GM19240 (cell line): ENCODE measurements around the gene NEBL.

Source experiments
- DNase-seq: peaks from one replicate; pipeline ENCODE4 v3.0.0; 2011; ENCODE audit warnings: low spot score; ENCODE audit not compliant: insufficient read length

NEBL gene

DNA sequence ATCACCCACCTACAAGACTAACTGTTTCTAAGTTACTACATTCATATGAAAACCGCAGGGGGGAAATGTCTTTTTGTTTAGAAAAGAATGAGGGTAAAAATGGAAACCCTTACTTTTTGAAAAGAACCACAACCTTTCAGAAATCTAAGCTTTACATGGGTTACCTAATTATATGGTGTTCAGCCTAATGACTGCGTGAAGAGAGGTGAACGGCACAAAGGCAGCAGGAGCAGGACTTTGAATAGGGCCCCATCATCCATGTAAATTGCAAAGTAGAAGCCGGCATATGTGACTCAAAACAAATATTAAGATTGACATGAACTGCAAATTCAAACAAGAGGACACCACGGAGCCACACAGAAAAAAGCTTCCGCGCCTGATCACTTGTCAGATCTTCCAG, 25.1 kb downstream of the NEBL start:
- DNase-seq, result no peak

DNA sequence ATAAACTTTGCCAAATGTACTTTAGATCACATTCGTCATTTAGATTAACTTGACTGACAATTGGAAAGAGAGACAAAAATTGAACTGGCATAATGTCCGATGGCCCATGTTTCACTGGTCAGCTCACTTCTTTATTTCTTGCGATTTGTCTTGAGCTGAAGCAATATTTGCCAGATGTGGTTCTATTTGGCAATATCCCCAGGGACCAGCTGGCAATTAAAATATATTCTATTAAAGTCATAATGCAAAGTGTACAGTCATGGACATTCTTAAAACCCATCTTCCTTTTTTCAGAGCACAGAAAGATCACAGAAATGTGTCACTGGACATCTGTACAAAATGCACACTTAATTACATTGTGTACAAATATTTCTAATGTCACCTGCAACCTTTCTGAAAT, 26.3 kb downstream of the NEBL start:
- DNase-seq, result no peak

DNA sequence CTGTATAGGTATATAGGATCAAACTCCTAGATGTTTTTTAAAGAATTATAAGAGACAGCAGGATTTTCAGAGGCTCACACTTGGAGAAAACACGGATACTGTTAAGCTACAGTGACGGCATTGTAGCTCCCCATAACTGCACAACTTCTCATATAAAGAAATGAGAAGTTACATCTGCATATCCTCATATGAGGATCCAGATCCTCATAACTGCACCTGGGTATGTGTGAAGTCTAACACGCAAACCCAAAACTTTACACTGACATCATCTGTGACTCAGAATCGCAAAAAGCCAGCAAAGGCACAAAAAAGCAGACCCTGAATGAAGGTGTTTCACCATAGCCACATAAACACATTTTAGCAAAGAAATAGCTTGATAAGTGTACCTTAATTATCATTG, 34.1 kb downstream of the NEBL start:
- no peak for DNase-seq

DNA sequence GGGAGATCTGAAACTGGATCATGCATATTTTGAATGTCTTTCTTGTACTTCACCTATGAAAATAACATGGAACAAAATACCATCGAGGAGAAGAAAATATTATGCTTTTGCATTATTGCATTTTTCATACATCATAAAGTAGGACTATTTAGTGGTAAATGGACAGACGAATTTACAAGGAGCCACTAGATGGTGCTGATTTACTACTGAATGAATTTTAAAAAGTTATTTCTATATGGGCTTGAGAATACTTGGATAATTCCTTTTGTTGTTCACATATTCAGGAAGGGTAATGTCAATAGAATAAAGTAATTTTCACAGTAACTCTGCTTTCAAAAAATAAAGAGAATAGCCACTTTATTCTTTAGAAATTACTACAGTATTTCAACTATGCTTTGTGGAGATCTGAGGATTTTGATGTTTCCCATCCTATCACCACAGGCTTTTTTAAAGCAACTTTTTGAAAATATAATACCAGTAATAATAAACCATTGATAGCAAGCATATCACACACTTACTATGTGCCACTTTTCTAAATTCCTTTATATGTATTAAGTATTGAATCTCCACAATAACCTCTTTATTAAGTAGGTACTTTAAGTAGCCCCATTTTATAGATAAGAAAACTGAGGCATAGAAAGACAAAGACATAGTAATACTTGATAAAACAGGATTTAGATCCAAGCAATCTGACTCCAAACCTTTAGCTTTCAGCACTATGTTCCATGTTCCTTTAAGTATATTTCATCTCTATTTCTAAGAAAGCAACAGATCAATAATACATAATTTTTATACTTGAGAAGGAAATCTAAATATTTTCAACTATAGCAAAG, 38.6 kb downstream of the NEBL start:
- no peak for DNase-seq

DNA sequence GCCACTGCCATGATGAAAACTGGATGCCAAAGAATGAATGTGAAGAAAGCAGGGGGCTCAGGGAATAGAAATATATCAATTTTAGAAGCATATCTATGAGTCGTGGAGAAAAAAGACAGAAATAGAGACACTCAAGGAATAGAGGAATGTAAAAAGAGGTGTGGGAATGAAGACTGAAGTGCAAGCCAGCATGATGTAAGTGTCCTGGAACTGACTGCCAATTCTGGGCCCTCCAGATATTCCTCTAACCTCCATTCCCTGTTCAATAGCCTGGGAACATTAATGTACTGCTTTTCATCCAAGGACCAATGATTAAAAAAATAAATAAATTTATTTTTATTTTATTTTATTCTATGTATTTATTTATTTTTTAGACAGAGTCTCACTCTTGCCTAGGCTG, 40.6 kb downstream of the NEBL start:
- DNase-seq, result no peak

DNA sequence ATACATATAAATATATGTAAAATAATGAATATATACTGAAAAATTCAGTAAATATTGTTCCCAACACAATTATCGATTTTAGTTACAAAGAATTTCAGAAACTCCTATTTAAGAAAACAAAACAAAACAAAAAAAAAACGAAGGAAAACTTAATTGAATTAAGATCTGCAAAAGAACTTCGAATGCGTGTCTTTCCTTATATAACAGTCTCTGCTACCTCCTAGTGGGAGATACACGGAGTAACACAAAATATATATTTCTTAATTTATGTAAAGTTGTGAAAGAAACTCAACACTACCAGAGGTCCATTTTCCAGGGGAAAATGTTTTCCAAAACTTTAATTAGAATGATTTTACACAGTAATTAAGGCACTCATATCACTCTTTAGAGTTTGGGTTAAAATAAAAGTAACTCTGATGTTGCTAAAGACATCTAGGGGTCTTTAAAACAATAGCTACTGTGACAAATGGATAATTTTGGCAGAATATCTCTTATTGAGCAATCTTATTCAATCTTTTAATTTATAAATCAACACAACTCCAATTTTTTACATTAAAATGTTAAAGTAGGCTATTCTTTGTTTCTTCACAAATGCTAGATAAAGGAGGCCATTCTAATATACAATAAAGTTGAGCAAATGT, 41.6 kb downstream of the NEBL start:
- no peak for DNase-seq

DNA sequence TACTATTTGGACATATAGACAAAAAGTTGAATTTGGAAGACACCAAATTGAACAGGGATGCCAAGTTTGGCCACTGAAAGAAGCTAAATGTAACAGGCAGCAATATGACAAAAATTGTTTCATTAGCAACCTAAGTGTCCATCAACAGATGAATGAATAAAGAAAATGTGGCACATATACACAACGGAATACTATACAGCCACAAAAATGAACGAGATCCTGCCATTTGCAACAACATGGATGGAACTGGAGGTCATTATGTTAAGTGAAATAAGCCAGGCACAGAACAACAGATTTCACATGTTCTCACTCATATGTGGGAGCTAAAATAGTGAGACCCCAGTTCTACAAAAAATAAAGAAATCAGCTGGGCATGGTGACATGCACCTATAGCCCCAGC, 43.8 kb downstream of the NEBL start:
- no peak for DNase-seq

DNA sequence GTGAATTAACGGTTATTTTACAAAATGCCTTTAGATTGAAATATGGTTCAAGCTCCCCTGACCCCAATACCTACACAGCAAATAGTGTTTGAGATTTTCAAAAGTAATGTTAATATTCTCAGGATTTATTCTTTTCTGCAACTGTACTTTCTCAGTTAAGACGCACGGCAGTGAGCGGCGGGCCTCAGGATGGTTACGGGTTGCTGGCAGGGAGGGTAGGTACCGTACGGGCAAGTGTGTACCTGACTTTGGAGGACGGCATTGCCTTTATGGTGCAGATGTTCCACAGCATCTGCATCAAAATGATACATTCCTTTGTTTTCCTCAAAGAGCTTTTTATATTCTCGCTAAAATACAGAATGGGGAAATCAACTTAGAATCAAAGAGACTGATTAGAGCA, 44.8 kb downstream of the NEBL start:
- no peak for DNase-seq

DNA sequence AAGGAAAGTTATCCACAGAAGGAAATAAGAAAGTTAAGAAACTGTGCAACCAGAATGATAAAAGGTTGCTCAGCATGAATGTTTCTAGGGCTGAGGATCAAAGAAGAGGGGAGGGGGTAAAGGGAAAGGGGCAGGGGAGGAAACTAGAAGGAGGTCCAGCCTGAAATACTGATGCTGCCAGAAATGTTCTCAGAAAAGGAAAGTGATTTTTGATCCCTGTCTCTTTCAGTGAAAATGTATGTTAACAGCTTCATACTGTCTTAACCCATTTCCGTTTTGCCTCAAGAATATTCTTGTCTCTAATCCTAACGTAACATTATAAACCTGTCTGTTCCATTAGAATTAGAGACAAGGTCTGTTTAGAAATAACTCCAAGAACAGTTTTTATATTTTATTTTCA, 49.6 kb downstream of the NEBL start:
- DNase-seq, result no peak

DNA sequence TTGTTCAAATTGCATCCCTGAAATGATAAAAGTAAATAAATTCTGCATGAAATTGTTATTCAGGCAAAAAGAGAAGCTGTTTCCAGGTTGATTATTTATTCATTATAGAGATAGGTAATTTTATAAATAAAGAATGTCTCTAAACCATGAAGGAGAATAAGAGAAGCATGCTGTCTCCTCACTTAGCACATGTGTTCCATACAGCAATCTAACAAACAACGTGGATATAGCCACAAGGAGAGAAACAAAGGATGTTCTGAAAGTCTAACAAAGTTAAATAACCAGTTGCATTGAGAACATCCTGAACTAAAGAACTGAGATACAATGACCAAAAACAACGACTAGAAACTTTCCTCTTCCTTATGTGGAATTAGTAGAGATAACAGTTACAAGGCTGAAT, 50.8 kb downstream of the NEBL start:
- no peak for DNase-seq

DNA sequence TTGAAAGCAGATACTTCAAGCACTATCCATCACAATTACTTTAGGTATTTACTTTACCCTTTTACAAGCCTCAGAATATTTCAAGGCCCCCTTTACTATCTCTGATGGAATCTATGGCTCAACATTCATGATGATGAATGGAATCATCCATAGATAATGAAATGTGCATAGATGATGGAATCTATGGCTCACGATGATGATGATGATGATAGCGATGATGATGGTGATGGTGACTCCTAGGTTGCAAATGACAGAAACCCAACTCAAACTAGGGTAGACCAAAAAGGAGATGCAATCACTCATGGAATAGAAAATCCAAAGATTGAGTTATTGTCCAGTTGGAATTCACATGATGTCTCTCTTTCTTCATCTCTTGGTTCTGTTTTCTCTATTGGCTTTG, 55.7 kb downstream of the NEBL start:
- no peak for DNase-seq

DNA sequence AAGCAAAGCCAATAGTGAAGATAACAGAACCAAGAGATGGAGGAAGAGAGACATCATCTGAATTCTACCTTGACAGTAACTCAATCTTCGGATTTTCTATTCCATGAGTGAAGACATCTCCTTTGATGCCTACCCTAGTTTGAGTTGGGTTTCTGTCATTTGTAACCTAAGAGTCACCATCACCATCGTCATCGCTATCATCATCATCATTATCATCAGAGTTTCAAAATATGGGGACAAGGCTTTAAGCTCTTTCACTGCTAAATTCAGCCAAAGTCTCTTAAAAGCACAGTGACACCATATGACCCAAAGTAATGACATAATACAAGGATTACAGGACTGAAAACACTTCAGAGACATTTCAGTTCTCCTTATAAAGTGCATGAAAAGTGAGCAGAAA, 57.2 kb downstream of the NEBL start:
- DNase-seq, result no peak

DNA sequence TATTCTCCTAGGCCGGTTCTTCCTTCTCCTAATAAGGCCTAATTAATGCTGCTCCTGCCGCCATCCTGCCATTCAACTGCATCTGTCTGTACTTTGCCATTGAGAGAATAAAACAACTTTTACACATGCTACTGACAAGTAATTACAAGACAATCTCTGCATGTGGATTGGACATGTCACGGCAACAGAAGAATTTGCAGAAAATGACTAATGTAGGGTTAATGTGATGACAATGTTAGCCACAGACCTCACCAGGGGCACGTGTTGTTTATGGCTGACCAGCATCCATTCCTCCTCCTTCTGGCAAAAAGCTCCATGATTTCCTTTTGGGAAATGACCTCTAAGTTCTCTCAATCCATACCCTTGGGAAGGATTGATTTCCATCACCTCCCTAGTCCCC, 58.0 kb downstream of the NEBL start:
- DNase-seq, result no peak

DNA sequence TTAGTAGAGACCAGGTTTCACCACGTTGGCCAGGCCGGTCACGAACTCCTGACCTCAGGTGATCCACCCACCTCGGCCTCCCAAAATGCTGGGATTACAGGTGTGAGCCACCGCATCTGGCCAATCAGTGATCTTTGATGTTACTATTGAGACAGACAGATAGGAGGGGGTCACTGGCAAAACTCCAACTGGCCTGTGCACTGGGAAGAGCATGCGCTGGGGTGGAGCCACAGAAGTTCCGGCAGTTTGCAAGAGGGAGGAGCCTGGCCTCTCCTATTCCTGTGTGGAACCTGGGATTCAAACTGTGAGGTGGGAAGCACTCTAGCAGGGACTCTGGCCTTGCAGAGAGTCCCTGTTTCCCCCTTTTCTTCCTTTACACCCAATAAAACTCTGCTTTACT, 60.7 kb downstream of the NEBL start:
- DNase-seq, result no peak

DNA sequence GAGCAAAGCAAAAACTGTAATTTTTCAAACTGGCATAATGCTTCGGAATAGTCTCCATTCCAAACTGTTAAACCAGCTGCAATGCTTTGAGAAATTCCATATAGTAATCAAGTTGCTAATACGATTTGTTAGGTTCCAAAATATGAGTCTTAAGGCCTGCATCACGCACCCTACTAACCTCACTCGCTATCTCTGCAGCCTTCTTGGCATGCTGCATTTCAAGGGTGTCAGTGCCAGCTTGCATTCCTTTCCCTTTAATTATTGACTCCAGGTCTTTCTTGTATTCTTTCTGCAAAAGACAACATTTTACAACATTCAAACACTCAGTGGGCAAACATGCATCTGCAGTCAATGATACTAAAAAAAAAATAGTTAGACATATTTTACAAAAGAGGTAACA, 61.8 kb downstream of the NEBL start:
- DNase-seq, result no peak

DNA sequence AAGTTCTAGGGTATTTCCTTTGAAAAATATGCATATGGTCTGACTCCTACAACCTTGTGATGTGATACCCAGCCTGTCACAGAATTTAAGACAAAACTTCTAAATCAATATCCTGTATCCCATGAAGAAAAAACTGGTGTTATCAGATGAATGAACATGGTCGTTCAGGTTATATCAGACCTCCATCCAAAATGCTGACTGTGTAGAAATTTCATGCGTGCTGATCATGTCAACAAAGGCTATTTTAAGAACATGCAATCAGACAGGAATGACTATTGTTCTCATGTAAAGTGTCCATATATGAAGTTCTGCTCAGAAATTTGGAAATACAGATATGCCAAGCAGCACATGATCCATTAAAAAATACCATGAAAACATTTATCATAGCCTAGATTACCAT, 62.3 kb downstream of the NEBL start:
- DNase-seq, result no peak

DNA sequence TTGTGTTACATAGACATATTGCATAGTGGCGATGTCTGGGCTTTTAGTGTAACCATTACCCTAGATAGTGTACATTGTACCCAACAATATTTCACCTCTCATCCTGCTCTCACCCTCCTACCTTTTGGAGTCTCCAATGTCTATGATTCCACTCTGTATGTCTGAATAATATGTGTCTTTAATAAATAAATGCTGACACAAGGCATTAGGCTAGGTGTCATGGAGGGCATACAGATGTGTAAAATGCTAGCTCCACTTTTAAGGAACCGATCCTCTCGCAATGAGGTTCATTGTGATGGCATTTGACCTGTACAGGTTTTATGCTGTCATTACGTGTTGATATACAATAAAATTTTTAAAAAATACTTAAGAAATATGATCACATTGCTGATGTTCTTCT, 74.3 kb downstream of the NEBL start:
- no peak for DNase-seq

DNA sequence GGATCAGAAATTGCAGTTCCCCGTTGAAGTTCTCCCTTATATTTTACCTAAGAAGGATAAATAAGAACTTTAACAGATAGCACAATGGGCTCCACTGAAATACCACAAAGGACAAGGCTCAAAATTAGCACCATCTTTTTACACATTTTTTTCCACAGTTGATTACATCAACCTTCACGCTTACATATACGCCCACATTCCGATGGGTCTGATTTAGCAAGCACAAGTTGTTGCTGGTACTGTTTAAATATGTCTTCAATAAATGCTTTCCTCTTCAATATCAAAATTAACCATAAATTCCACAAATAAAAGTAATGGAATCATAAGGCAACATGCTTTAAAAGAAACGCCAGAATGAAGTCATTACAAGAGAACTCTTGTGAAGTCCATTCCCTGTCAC, 79.5 kb downstream of the NEBL start:
- no peak for DNase-seq

DNA sequence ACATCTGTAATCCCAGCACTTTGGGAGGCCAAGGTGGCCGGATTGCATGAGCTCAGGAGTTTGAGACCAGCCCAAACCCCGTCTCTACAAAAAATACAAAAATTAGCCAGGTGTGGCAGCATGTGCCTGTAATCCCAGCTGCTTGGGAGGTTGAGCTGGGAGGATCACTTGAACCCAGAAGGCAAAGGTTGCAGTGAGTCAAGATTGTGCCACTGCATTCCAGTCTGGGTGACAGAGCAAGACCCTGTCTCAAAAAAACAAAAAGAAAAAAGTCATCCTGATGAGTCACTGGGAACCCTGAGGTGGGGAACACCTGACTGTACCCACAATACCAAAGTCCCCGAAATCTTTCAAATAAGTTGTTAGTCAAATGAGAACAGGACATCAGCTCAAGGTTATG, 80.0 kb downstream of the NEBL start:
- DNase-seq, result no peak

DNA sequence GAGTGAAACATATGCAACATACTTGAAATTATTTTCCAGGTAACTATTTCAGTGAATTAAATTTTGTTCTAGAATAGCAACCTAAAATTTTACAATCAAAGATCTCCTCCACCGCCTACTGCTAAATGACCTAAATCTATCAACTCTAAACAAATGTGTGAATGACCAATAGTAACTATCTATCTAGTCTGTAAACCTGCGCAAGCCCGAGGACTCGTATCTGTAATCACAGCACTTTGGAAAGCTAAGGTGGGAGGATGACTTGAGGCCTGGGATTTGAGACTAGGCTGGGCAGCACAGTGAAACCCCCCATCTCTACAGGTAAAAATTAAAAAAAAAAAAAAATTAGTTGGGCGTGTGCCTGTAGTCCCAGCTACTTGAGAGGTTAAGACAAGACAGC, 83.0 kb downstream of the NEBL start:
- DNase-seq, result no peak

DNA sequence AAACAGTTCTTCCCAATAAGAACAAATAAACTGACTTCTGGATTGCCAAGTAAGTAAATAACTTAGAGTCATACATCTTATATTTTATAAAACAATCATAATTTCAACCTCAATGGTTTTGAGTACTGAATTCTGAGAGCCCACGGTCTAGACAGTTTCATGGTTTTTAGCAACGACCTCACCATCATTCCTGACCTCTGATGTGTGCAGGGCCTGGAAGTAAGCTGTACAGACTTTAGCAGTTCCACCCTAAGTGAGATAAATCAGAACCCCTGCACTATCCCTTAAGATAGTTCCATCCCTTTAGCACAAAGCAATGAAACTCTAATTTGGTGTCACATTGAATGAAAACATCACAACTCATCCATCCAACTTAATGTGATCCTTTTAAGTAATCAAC, 86.0 kb downstream of the NEBL start:
- DNase-seq, result no peak

DNA sequence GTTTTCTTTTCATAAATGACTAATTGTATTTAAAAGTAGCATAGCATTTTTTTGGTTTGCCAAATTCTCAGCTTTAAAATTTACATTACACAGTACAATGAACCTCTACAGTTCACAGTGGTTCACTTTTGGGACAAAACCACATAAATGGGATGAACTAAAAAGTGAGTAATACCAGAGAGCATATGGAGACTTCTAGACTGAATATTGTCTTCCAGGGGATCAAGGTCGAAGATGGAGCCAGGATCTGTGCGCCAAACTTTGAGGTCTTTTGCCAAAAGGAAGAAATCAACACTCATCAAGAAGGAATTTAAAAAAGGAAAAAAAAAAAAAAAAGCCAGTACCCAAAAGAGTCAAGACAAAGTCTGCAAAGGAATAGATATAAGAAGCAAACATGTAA, 87.5 kb downstream of the NEBL start:
- no peak for DNase-seq

DNA sequence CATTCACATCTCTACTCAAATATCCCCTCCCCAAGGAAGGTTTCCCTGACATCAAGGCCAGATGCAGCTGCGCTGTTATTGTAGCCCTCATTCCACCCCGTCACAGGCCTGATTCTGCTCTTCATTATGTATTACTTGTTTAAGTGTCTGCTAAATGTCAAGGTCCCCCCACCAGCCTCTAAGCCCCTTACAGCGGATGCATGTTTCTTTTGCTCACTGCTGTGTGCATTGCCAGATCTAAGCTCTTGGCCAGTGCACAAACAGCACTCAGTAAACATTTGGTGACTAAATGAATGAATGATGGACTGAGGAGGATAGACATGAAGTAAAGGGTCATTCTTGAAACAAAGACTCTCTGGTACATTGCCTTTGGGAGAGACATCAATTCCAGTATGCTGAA, 90.6 kb downstream of the NEBL start:
- DNase-seq, result no peak
